NOMO-1 treated with dmso at 0.1 percent for 144 hours (cell line): ENCODE data around the gene PRRT1B.

Experiments
- DNase-seq: peaks from one replicate; lab custom pipeline; 2025; ENCODE audit not compliant: unreplicated experiment; lab: John Stamatoyannopoulos, UW

The PRRT1B gene

DNA sequence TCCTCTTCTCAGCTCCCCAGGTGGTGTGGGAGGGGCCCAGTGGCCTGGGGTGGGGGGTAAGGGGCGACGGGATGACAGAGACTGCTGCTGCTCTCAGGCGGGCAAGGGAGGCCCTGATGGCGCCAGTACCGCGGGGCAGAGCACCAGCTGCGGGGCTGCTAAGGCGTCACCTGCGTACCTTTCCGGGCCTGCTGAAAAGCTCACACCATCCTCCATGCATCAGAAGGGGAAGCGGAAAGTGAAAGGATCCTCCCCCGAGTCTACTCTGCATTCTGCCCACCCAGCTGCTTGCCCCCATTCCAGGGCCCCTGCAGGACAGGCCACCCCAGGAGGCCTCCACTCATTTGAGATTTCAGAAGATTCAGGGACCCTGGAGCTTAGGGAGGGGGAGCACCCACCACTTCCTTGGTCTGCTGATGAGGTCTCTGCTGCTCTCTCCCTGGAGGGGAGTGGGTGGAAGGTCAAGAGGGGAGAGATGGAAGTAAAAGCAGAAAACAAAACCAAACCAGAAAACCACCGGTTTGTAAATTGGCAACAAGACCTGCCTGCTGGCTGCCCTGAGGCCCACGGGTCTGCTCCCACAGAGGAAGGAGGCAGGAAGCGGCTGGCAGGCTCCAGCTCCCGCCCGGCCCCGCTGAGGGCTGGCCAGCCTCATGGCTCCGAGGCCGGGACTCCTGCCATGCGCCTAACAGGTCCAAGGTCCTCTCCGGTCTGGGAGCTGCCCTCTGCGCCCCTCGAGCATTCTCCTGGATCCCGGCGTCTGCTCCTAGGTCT, 33.6 kb downstream of the PRRT1B start:
- DNase-seq: no peak

DNA sequence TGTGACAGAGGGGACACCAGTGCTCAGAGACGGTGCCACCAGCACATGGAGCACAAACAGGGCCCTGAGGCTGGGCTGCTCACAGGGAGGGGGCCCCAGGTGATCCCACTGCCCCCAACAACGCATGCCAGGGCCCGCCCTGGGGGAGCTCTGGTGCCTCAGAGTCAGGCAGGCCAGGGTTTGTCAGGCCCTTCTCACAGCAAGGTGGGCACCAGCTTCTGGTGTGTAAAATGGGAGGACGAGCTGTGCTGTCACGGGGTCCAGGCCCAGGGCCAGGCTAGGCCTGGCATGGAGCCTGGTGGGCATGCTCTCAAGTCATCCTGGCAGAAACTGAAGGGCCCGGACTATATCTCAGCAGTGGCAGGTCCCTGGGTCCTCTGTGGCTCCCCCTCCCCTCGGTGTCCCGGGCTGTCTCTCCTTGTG, 34.5 kb downstream of the PRRT1B start:
- DNase-seq: no peak

GRCh38 chr9:131580358-131580757, 35.0 kb downstream of the PRRT1B start:
- DNase-seq: no peak

GRCh38 chr9:131582056-131582455, 36.7 kb downstream of the PRRT1B start:
- no peak for DNase-seq

- no peak for DNase-seq
Observed at GRCh38 chr9:131582466-131583336, 37.4 kb downstream of the PRRT1B start.

DNA sequence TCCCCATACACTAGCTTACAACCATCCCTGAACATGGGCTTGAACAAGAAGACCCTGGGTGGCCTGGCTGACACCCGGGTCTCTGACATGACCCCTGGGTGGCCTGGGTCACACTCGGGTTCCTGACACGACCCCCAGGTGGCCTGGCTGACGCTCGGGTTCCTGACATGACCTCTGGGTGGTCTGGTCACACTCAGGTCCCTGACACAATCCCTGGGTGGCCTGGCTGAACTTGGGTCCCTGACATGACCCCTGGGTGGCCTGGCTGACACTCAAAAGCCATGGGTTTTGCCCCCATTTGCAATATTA, 38.0 kb downstream of the PRRT1B start:
- DNase-seq: no peak

DNA sequence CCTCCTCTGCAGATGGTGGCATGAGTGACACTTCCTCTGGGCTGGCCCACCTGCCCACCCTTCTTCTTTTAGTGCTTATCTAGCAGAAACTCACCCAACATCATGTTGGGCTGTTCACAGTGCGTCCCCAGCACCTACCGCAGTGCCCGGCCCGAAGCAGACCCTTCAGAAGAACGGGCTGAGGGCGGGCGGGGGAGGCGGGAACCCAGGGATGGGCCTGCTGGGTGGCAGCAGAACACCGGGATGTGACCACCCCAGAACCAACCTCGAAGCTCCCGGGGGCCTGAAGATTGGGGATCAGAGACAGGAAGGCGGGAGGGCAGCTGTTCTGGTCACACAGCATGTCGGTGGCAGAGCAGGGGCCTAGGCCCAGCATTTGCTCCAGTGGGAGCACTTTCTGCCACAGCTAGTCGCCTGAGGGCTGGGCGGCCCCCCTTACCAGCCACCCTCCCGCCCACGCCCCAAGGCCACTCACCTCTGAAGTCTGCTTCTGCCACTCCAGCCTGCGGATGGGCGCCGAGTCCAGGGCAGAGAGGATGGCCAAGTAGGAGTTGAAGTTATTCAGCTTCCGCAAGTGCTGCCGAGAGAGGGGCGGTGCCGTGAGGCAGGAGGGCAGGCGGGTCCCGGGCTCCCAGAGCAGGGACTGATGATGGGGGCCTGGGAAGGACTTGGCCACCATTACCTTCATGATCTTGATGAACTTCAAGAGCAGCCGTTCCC, 38.7 kb downstream of the PRRT1B start:
- DNase-seq: no peak

- DNase-seq: no peak
Observed at GRCh38 chr9:131584858-131585257, 39.5 kb downstream of the PRRT1B start.

GRCh38 chr9:131585375-131585774, 40.1 kb downstream of the PRRT1B start:
- DNase-seq: peak; percentile 77

- DNase-seq: no peak
Observed at GRCh38 chr9:131587331-131587730, 42.0 kb downstream of the PRRT1B start.

- DNase-seq: no peak
Observed at GRCh38 chr9:131587906-131588305, 42.6 kb downstream of the PRRT1B start.

GRCh38 chr9:131588396-131588795, 43.1 kb downstream of the PRRT1B start:
- no peak for DNase-seq

DNA sequence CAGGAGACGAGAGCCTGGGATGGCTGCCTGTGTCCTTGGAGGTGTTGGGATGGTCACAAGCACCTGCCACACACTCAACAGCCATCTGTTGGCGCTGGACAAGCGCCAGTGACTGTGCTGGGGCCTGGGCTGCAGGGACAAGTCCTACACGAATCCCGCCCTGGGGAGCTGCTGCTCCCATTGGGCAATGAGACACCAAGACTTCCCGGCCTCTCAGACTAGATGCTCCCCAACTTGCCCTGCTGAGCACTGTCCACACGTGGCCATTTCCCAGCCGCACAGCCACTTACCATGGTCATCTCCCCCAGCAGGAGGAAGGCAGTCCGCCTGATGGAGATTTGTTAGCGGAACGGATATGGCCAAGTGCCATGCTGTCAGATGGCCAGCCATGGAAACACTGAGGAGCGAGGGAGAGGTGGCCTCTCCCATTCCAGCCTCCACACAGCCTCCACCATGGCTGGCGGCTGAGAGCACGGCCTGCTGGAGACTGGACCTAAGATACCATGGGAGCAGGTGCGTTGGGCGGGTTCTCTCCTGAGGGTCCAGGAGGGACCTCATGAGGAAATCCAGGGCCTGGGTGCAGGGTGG, 43.9 kb downstream of the PRRT1B start:
- DNase-seq: no peak

- no peak for DNase-seq
Observed at GRCh38 chr9:131589993-131590392, 44.7 kb downstream of the PRRT1B start.

- no peak for DNase-seq
Observed at GRCh38 chr9:131590449-131590848, 45.1 kb downstream of the PRRT1B start.

- peak; percentile 54 for DNase-seq
Observed at GRCh38 chr9:131590907-131591844, 45.9 kb downstream of the PRRT1B start.

DNA sequence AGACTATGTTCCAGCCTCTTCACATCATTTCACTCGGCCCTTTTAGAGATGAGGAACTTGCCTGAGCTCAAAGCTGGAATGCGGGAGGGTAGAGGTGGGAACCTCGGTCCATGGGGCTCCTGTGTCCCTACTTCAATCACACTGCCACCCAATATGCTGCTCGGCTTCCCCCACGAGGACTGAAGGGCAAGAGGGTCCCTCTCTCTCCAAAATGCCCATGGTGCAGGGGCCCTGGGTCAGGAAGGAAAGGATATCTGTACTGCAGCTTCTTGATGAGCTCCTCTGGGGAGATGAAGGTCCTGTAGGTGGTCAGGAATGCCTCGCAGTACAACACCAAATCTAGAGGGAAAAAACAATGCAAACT, 46.5 kb downstream of the PRRT1B start:
- DNase-seq: no peak

GRCh38 chr9:131593091-131593820, 47.9 kb downstream of the PRRT1B start:
- DNase-seq: no peak

- DNase-seq: no peak
Observed at GRCh38 chr9:131593936-131594665, 48.8 kb downstream of the PRRT1B start.
